GM19035 (cell line): ENCODE data around the gene UBE2J2.

Experiments
- ATAC-seq: cut with Tn5 transposase; IDR thresholded peaks from one replicate; pipeline ENCODE4 v1.9.1; 2021; ENCODE audit not compliant: unreplicated experiment

The UBE2J2 gene

GRCh38 chr1:1215080-1215676 lies 58.5 kb downstream of the UBE2J2 start:
- ATAC-seq, result no peak

GRCh38 chr1:1213345-1214265 lies 60.0 kb downstream of the UBE2J2 start, which contains the start of gene TNFRSF4:
TSS of gene TNFRSF4 (minus strand) at chr1:1214153. CDS start at chr1:1214127, 26 bp downstream.
- ATAC-seq, result no peak

- ATAC-seq, result no peak
Measured at GRCh38 chr1:1212780-1213344, 60.8 kb downstream of the UBE2J2 start.

GRCh38 chr1:1211541-1212441 lies 61.9 kb downstream of the UBE2J2 start:
- no peak for ATAC-seq

- no peak for ATAC-seq
Measured at GRCh38 chr1:1210726-1211540, 62.7 kb downstream of the UBE2J2 start.

GRCh38 chr1:1208713-1209433 lies 64.8 kb downstream of the UBE2J2 start:
- ATAC-seq, result no peak

- ATAC-seq, result no peak
Measured at GRCh38 chr1:1207571-1207892, 66.1 kb downstream of the UBE2J2 start.

- no peak for ATAC-seq
Measured at GRCh38 chr1:1206966-1207531, 66.6 kb downstream of the UBE2J2 start.

GRCh38 chr1:1206376-1206965 lies 67.2 kb downstream of the UBE2J2 start, which contains the start of gene TNFRSF18:
TSS of gene TNFRSF18 (minus strand) at chr1:1206592. CDS start at chr1:1206571, 21 bp downstream.
- ATAC-seq, result no peak

GRCh38 chr1:1205769-1206375 lies 67.8 kb downstream of the UBE2J2 start:
- no peak for ATAC-seq

GRCh38 chr1:1204998-1205768 lies 68.5 kb downstream of the UBE2J2 start:
- ATAC-seq, result no peak

GRCh38 chr1:1204425-1204920 lies 69.2 kb downstream of the UBE2J2 start:
- no peak for ATAC-seq
